HUES48 (cell line): ENCODE measurements around the gene NR2C2.
"Not testable (repeated sequence)": the region's sequence is repeated elsewhere in the genome, so short reads cannot be mapped to it uniquely, and the experiment has no call there.

Source experiments
- H3K27ac ChIP-seq: one replicate; pipeline ENCODE4 v1.7.0; 2013; ENCODE audit warnings: low read depth, low read length, inconsistent platforms
- H3K27me3 ChIP-seq: 2 replicates; pipeline ENCODE4 v1.6.1; 2013; ENCODE audit warnings: mild to moderate bottlenecking, low read length; ENCODE audit not compliant: control insufficient read depth, insufficient read depth
- H3K36me3 ChIP-seq: 2 replicates; pipeline ENCODE4 v1.6.1; 2013; ENCODE audit warnings: low read length; ENCODE audit not compliant: control insufficient read depth, insufficient read depth
- H3K4me1 ChIP-seq: 2 replicates; pipeline ENCODE4 v1.6.1; 2013; ENCODE audit warnings: mild to moderate bottlenecking, low read length; ENCODE audit not compliant: control insufficient read depth, insufficient read depth
- H3K4me3 ChIP-seq: 2 replicates; pipeline ENCODE4 v1.5.1; 2013; ENCODE audit warnings: mild to moderate bottlenecking, low read depth, low read length
- H3K9ac ChIP-seq: 2 replicates; pipeline ENCODE4 v1.6.1; 2013; ENCODE audit warnings: mild to moderate bottlenecking, low read depth, low read length, moderate library complexity
- H3K9me3 ChIP-seq: 2 replicates; pipeline ENCODE4 v1.6.1; 2013; ENCODE audit warnings: low read length; ENCODE audit not compliant: control insufficient read depth, insufficient read depth

NR2C2 gene

DNA sequence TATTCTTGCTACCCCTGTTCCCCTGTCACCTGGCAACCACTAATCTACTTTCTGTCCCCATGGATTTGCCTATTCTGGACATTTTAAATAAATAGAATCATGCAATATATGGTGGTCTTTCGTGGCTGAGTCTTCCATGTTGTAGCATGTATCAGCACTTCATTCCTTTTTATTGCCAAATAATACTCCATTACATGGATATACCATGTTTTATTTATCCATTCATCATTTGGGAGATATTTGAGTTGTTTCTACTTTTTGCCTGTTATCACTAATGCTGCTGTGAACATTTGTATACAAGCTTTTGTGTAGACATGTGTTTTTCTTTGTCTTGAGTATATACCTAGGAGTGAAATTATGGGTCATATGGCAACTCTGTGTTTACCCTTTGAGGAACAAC is 50.6 kb downstream of the NR2C2 start:
- no peak overlapping the region for H3K4me3 ChIP-seq
- no peaks in the 10 kb centered on the region for H3K9me3 ChIP-seq
- H3K27me3 ChIP-seq, result no peaks in the 10 kb centered on the region
- H3K36me3 ChIP-seq, result peaks cover 3% of the 10 kb centered on the region; the same call in 1 of the 2 replicates
- H3K9ac ChIP-seq, result no peak overlapping the region
- H3K27ac ChIP-seq, result no peak overlapping the region
- no peaks in the 10 kb centered on the region for H3K4me1 ChIP-seq

GRCh38 chr3:14999182-14999581 is 51.8 kb downstream of the NR2C2 start:
- not testable (repeated sequence) for H3K27ac ChIP-seq, H3K9me3 ChIP-seq, H3K9ac ChIP-seq, H3K36me3 ChIP-seq, H3K4me1 ChIP-seq, H3K27me3 ChIP-seq, H3K4me3 ChIP-seq

- peaks cover 54% of the 10 kb centered on the region for H3K36me3 ChIP-seq
- no peaks in the 10 kb centered on the region for H3K4me1 ChIP-seq
- no peaks in the 10 kb centered on the region for H3K9me3 ChIP-seq
- H3K9ac ChIP-seq, result no peak overlapping the region
- H3K4me3 ChIP-seq, result no peak overlapping the region
- H3K27me3 ChIP-seq, result no peaks in the 10 kb centered on the region
- no peak overlapping the region for H3K27ac ChIP-seq
Measured at GRCh38 chr3:15007681-15008141, 60.3 kb downstream of the NR2C2 start.

DNA sequence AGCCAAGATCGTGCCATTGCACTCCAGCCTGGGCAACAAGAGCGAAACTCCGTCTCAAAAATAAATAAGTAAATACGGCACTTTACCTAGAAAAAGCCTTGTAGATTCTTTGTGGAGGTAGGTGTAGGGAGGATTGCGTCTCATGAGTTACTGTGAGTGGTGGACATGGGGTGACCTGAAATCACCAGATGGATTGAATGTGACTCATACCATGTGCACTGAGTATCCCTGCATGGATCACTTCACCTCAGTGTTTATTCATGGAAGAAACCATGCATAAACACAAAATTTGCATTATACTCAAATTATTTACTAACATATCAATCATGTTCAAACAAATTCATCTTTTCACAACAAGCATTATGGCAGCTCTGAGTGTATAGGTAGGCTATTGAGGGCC is 61.8 kb downstream of the NR2C2 start:
- no peak overlapping the region for H3K4me3 ChIP-seq
- H3K9me3 ChIP-seq, result no peaks in the 10 kb centered on the region
- no peaks in the 10 kb centered on the region for H3K4me1 ChIP-seq
- peaks cover 62% of the 10 kb centered on the region for H3K36me3 ChIP-seq
- H3K27me3 ChIP-seq, result no peaks in the 10 kb centered on the region
- H3K27ac ChIP-seq, result no peak overlapping the region
- no peak overlapping the region for H3K9ac ChIP-seq

GRCh38 chr3:15010664-15011063 is 63.3 kb downstream of the NR2C2 start:
- Histone ChIP-seq H3K9ac (no peak overlapping the region), H3K4me1 (no peaks in the 10 kb centered on the region), H3K4me3 (no peak overlapping the region), H3K9me3 (no peaks in the 10 kb centered on the region), H3K36me3 (peaks cover 67% of the 10 kb centered on the region), H3K27me3 (no peaks in the 10 kb centered on the region), H3K27ac (no peak overlapping the region)

GRCh38 chr3:15011174-15011573 is 63.8 kb downstream of the NR2C2 start:
- Histone ChIP-seq H3K27me3 (no peaks in the 10 kb centered on the region), H3K36me3 (peaks cover 67% of the 10 kb centered on the region), H3K27ac (no peak overlapping the region), H3K9me3 (no peaks in the 10 kb centered on the region), H3K4me3 (no peak overlapping the region), H3K9ac (no peak overlapping the region), H3K4me1 (no peaks in the 10 kb centered on the region)

DNA sequence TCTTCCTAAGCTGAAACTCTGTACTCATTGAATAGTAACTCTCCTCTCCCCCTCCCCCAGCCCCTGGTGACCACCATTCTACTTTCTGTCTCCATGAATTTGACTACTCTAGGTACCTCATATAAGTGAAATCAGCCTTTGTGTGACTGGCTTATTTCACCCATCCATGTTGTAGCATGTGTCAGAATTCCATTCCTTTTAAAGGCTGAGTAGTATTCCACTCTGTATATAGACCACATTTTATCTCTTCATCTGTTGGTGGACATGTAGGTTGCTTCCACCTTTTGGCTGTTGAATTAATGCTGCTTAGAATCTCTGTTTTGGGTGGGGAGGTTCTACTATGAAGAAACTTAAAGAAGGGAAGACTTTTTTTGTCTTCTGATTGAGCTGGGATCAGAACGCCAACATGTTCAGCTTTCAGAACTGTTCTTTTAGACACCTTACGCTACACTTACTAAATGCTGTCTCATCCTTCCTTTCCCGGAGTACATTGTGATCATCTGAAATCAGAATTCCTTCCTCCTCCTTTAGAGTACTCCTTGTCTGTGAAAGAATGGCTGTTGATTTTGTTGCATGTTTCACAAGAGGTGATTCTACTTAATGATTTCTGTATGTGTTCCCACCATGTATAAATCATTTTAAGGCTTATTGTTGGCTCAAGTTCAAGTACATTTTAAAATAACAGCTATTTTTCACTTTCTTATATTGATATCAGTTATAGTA is 67.4 kb downstream of the NR2C2 start:
- Histone ChIP-seq H3K27ac (no peak overlapping the region), H3K36me3 (peaks cover 74% of the 10 kb centered on the region), H3K4me3 (no peak overlapping the region), H3K27me3 (no peaks in the 10 kb centered on the region), H3K9me3 (no peaks in the 10 kb centered on the region), H3K4me1 (no peaks in the 10 kb centered on the region), H3K9ac (no peak overlapping the region)

DNA sequence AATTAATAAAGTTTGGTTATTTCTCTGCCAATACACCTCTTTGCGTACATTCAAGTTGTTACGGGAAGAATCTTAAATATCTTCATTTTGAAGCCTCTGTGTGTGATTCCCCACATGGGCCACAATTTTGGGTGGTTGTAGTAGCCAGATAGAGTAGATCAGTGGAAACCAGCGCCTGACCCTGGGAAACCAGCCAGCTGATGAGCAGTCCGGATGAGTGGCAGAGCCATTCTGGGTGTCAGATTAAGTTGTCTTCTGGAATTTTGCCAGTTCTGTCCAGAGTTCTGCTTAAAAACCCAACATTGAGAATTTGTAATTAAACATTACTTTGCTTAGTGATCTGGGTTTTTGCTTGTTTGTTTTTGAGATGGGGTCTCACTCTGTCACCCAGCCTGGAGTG is 68.1 kb downstream of the NR2C2 start:
- Histone ChIP-seq H3K9ac (no peak overlapping the region), H3K4me1 (no peaks in the 10 kb centered on the region), H3K27ac (no peak overlapping the region), H3K36me3 (peaks cover 80% of the 10 kb centered on the region), H3K9me3 (no peaks in the 10 kb centered on the region), H3K4me3 (no peak overlapping the region), H3K27me3 (no peaks in the 10 kb centered on the region)

- Histone ChIP-seq H3K36me3 (peaks cover 94% of the 10 kb centered on the region), H3K27me3 (no peaks in the 10 kb centered on the region), H3K9ac (no peak overlapping the region), H3K4me3 (no peak overlapping the region), H3K27ac (no peak overlapping the region), H3K4me1 (no peaks in the 10 kb centered on the region), H3K9me3 (no peaks in the 10 kb centered on the region)
Measured at GRCh38 chr3:15017191-15017590, 69.8 kb downstream of the NR2C2 start.

GRCh38 chr3:15023249-15023648 is 75.9 kb downstream of the NR2C2 start:
- Histone ChIP-seq H3K4me3 (no peak overlapping the region), H3K9me3 (no peaks in the 10 kb centered on the region), H3K27me3 (no peaks in the 10 kb centered on the region), H3K9ac (no peak overlapping the region), H3K27ac (no peak overlapping the region), H3K36me3 (peaks cover 90% of the 10 kb centered on the region), H3K4me1 (peaks cover 8% of the 10 kb centered on the region)

- Histone ChIP-seq H3K27ac (no peak overlapping the region), H3K9ac (no peak overlapping the region), H3K27me3 (no peaks in the 10 kb centered on the region), H3K9me3 (no peaks in the 10 kb centered on the region), H3K4me1 (peaks cover 8% of the 10 kb centered on the region), H3K4me3 (no peak overlapping the region), H3K36me3 (peaks cover 92% of the 10 kb centered on the region)
Measured at GRCh38 chr3:15023719-15024118, 76.3 kb downstream of the NR2C2 start.
